Suprapubic skin (tissue), 4 donors: Measurements from ENCODE around the gene SLC45A3. TPM values are rescaled to one million over a fixed set of nuclear protein-coding genes. Genes with fewer than 3 reads are reported as not detected.
"Not testable (repeated sequence)": the region's sequence is repeated elsewhere in the genome, so short reads cannot be mapped to it uniquely, and the experiment has no call there.

ENCODE experiments used
- DNase-seq, 2 donors: peaks; one replicate each; pipeline ENCODE4 v3.0.0-alpha.2; 2019; ENCODE audit warnings: low spot score in 2 of 2
- H3K27ac ChIP-seq: fragments of 200-600 bp; sonication (generic); one replicate; pipeline ENCODE4 v1.5.1; 2019
- H3K27me3 ChIP-seq: fragments of 200-600 bp; sonication (generic); one replicate; pipeline ENCODE4 v1.5.1; 2019
- H3K36me3 ChIP-seq: fragments of 200-600 bp; sonication (generic); one replicate; pipeline ENCODE4 v1.5.1; 2019
- H3K4me1 ChIP-seq: fragments of 200-600 bp; sonication (generic); one replicate; pipeline ENCODE4 v1.5.1; 2019
- H3K4me3 ChIP-seq: fragments of 200-600 bp; sonication (generic); one replicate; pipeline ENCODE4 v1.5.1; 2019; ENCODE audit warnings: mild to moderate bottlenecking
- H3K9me3 ChIP-seq: fragments of 200-600 bp; sonication (generic); one replicate; pipeline ENCODE4 v1.5.1; 2019
- EP300 ChIP-seq: sonication (generic); formaldehyde crosslinking; IDR thresholded peaks from one replicate; pipeline ENCODE4 v1.6.1; 2017; ENCODE audit warnings: antibody characterized with exemption
- POLR2A ChIP-seq, 2 donors: fragments of 450-650 bp; IDR thresholded peaks; one replicate each; pipeline ENCODE4 v1.6.1; 2017; ENCODE audit warnings: antibody characterized with exemption in 2 of 2, mild to moderate bottlenecking in 2 of 2, moderate library complexity in 2 of 2
- POLR2AphosphoS5 ChIP-seq, 3 donors: sonication (generic); formaldehyde crosslinking; IDR thresholded peaks; one replicate each; pipeline ENCODE4 v1.6.1; 2017; ENCODE audit warnings: antibody characterized with exemption in 3 of 3
- WGBS: methylation state at CpG from one replicate; pipeline ENCODE4 v1.1.5; 2018; 5-methylcytosine and 5-hydroxymethylcytosine counted together
- total RNA-seq, 4 donors: library from RNA; depleted of rRNA; stranded (reverse); fragments of >200 nt; gene quantifications; one replicate each; pipeline ENCODE4 v1.1.0, GENCODE V29; 2016
- TF ChIP-seq, protein P1 (sequence below), 2 donors: fragments of 200-600 bp in 1 of 2; fragments of 450-650 bp in 1 of 2; sonication (generic) in 1 of 2; IDR thresholded peaks; one replicate each; pipeline ENCODE4 v1.5.1; 2016 to 2019; ENCODE audit warnings: antibody characterized with exemption in 2 of 2, mild to moderate bottlenecking in 1 of 2, moderate library complexity in 1 of 2

Gene SLC45A3
- total RNA-seq, 4 donors from 2014 or later, result 1.4 to 3.3 (median 2.2) TPM

DNA sequence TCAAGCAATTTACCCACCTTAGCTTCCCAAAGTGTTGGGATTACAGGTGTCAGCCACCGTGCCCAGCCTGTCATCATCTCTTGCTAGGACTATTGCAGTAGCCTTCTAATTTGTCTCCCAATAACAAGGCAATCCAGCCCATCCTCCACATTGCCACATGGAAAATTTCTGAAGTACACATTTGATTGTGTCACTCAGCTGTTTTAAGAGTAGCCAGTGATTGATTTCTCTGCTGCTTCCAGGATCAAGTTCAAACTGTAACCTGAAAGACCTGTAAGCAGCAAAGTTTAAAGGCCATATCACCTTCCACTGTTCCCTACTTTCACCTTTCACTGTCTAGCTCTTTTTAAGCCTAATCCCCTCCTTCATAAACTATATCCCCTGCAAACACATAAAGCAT is 40.7 kb downstream of the SLC45A3 start:
- H3K4me3 ChIP-seq, result no peak overlapping the region
- TF ChIP-seq EP300 (no peak), POLR2AphosphoS5 (IDR thresholded peaks at IDR 0.05) (no peak), POLR2A (IDR thresholded peaks at IDR 0.05) (no peak)
- TF ChIP-seq, protein P1, sequence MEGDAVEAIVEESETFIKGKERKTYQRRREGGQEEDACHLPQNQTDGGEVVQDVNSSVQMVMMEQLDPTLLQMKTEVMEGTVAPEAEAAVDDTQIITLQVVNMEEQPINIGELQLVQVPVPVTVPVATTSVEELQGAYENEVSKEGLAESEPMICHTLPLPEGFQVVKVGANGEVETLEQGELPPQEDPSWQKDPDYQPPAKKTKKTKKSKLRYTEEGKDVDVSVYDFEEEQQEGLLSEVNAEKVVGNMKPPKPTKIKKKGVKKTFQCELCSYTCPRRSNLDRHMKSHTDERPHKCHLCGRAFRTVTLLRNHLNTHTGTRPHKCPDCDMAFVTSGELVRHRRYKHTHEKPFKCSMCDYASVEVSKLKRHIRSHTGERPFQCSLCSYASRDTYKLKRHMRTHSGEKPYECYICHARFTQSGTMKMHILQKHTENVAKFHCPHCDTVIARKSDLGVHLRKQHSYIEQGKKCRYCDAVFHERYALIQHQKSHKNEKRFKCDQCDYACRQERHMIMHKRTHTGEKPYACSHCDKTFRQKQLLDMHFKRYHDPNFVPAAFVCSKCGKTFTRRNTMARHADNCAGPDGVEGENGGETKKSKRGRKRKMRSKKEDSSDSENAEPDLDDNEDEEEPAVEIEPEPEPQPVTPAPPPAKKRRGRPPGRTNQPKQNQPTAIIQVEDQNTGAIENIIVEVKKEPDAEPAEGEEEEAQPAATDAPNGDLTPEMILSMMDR (IDR thresholded peaks at IDR 0.05), result no peak
- no peaks in the 10 kb centered on the region for H3K27me3 ChIP-seq
- H3K36me3 ChIP-seq, result no peaks in the 10 kb centered on the region
- no peak for DNase-seq
- 100% methylated on average over 1 of the region's 1 CpG for WGBS
- peaks cover 22% of the 10 kb centered on the region for H3K4me1 ChIP-seq
- H3K9me3 ChIP-seq, result no peaks in the 10 kb centered on the region
- H3K27ac ChIP-seq, result no peak overlapping the region

DNA sequence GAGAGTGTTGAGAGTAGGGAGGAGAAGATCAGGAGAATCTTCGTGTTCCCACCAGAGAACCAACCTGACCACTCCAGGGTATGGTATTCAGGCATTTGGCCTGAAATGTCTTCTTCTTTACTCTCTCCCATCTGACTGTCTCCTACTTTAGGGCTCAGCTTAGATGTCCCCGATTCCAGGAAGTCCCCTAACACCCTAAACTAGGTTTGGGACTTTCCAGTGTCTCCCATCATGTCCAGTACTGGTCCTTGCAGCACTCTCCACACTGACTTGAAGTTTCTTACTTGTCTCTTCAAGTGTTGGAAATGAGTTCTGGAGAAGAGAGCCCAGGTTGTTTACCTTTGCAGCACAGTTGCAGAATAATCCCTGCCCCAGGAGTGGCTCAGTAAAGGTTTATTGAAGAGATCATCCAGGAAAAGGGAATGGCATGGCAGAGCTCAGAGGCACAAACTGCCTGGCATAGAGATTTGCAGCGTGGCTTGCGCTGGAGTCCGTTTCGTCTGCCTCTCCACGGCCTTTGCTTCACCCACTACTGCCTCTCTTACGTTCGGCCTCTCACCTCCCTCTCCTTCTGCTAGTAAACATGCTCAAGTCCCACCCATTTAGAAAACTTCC is 42.3 kb downstream of the SLC45A3 start:
- Histone ChIP-seq H3K27ac (no peak overlapping the region), H3K36me3 (no peaks in the 10 kb centered on the region), H3K9me3 (no peaks in the 10 kb centered on the region), H3K27me3 (no peaks in the 10 kb centered on the region), H3K4me3 (no peak overlapping the region), H3K4me1 (peaks cover 34% of the 10 kb centered on the region)
- TF ChIP-seq POLR2AphosphoS5 (IDR thresholded peaks at IDR 0.05) (no peak), POLR2A (IDR thresholded peaks at IDR 0.05) (no peak), EP300 (no peak)
- TF ChIP-seq, protein P1 (IDR thresholded peaks at IDR 0.05), result no peak
- no peak for DNase-seq
- 89% methylated on average over 9 of the region's 9 CpGs for WGBS

DNA sequence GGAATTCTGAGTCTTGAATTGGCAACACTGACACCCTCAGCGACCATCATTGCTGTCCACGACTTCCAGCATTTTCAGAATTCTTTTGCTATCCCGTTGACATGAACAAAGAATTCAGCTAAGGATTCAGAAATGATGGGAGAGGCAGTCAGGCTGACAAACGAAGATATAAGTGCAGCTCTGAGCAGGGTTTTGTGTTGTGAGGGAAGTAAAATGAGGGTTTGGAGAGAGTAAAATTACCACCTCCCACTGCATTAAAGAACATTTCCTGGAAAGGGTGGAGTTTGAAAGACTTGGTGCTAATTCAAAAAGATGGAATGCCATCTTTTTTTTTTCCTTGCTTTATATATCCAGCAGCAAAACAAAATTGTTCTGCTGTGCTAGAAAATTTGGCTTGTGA is 43.6 kb downstream of the SLC45A3 start:
- H3K4me3 ChIP-seq, result no peak overlapping the region
- no peak for DNase-seq
- peak overlapping the region; percentile 14 for H3K27ac ChIP-seq
- peaks cover 44% of the 10 kb centered on the region for H3K4me1 ChIP-seq
- no peaks in the 10 kb centered on the region for H3K9me3 ChIP-seq
- TF ChIP-seq EP300 (no peak), POLR2A (IDR thresholded peaks at IDR 0.05) (no peak), POLR2AphosphoS5 (IDR thresholded peaks at IDR 0.05) (no peak)
- TF ChIP-seq, protein P1 (IDR thresholded peaks at IDR 0.05), result no peak
- H3K27me3 ChIP-seq, result no peaks in the 10 kb centered on the region
- WGBS, result 13% methylated on average over 4 of the region's 4 CpGs
- no peaks in the 10 kb centered on the region for H3K36me3 ChIP-seq

DNA sequence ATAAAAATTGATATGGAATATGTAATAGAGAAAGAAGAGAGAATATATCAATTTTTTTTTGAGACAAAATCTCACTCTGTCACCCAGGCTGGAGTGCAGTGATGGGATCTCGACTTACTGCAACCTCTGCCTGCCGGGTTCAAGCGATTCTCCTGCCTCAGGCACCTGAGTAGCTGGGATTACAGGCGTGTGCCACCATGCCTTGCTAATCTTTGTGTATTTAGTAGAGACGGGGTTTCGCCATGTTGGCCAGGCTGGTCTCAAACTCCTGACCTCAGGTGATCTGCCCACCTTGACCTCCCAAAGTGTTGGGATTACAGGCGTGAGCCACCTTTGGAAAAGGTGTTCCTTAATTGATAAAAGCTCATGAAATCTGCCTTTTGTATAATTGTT is 44.2 kb downstream of the SLC45A3 start:
- not testable (repeated sequence) for H3K36me3 ChIP-seq, H3K9me3 ChIP-seq, DNase-seq, H3K27me3 ChIP-seq, H3K4me3 ChIP-seq
- Histone ChIP-seq H3K27ac (peak overlapping the region; percentile 14), H3K4me1 (peaks cover 44% of the 10 kb centered on the region)
- 63% methylated on average over 7 of the region's 7 CpGs for WGBS

DNA sequence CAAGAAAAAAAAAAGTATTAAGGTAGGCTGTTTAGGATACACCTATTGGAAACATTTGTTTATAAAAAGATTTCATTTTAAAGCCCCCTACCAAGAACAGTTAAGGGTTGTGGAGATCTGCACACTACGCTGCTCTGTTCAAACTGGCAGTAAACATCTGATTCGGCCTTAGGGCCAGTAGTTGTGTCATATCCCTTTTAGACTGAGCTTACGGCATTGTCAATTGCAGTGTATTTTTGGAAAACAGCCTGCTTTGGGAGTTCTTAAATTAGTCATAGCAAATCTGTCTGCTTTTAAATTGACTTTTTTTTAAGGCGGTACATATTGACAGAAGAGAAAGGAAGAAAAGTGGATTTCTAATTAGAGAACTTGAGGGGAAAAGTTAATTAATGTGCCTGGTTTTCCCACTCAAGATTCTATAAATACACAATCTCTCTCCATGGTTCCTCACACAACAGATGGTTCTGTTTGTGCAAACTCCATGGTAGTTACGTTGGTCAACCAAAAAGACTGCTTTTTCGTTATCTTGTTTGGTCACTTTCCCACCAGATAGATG is 46.8 kb downstream of the SLC45A3 start:
- no peaks in the 10 kb centered on the region for H3K36me3 ChIP-seq
- H3K4me3 ChIP-seq, result no peak overlapping the region
- H3K9me3 ChIP-seq, result no peaks in the 10 kb centered on the region
- peak overlapping the region; percentile 100 for H3K27ac ChIP-seq
- TF ChIP-seq POLR2AphosphoS5 (IDR thresholded peaks at IDR 0.05) (no peak), EP300 (no peak), POLR2A (IDR thresholded peaks at IDR 0.05) (no peak)
- TF ChIP-seq, protein P1 (IDR thresholded peaks at IDR 0.05), result no peak
- WGBS, result 24% methylated on average over 6 of the region's 6 CpGs
- no peaks in the 10 kb centered on the region for H3K27me3 ChIP-seq
- DNase-seq, result no peak
- peaks cover 66% of the 10 kb centered on the region for H3K4me1 ChIP-seq
